ENCODE measurements around the gene PPIAL4G. TPM values are rescaled to one million over a fixed set of nuclear protein-coding genes. Genes with fewer than 3 reads are reported as not detected.
"Not testable (repeated sequence)": the region's sequence is repeated elsewhere in the genome, so short reads cannot be mapped to it uniquely, and the experiment has no call there.

The PPIAL4G gene
- total and polyA plus RNA-seq, 2 of the 13 experiments (the other 11 are each of a cell fraction or from before 2014, with no cell fraction given) = not detected

DNA sequence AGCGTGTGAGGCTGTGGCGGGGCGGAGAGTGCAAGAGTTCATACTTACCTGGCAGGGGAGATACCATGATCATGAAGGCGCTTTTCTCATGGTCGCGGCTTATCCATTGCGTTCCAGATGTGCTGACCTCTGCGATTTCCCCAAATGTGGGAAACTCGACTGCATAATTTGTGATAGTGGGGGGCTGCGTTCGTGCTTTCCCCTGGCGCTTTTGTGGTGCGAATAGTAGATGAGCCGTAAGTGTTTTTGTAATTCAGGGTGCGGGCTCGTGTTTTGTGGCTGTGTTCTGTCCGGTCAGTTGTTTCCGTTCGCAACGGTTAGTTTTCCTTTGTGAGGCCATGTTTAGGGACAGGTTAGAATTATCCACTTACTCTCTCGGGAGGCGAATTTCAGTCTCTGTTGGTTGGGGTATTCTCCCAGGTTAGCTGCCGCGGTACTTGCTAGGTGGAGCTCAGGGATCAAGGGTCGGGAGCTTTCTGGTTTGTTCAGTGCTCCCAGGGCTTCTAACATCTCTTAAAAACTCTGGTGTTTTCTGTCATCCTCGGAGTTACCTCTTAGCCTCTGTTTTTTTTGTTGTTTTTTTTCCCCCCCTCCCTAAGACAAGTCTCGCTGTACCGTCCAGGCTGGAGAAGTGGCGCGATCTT, 39.6 kb upstream of the PPIAL4G start (continued):
- TF ChIP-seq MAZ (IDR thresholded peaks at IDR 0.05; ENCODE audit: borderline replicate concordance, low read depth, low read length) (peak; percentile 30; the same call in 1 of the 2 replicates), FOXA3 (CRISPR knock-in tag; IDR thresholded peaks at IDR 0.05) (0 out of 2 replicates have a peak, but pooled peaks have one; percentile 12), SNAPC2 (CRISPR knock-in tag; IDR thresholded peaks at IDR 0.05) (peak; percentile 99), GABPB1 (CRISPR knock-in tag; IDR thresholded peaks at IDR 0.05) (0 out of 2 replicates have a peak, but pooled peaks have one; percentile 2), POLR2AphosphoS5 (IDR thresholded peaks at IDR 0.05; ENCODE audit: low read depth, low read length) (peak; percentile 90), RARA (CRISPR knock-in tag; IDR thresholded peaks at IDR 0.05) (0 out of 2 replicates have a peak, but pooled peaks have one; percentile 11), MAFF (IDR thresholded peaks at IDR 0.05; ENCODE audit: low read depth, low read length) (peak; percentile 90), ISL2 (CRISPR knock-in tag; IDR thresholded peaks at IDR 0.05) (0 out of 2 replicates have a peak, but pooled peaks have one; percentile 31), ATF7-NPFF (CRISPR knock-in tag; IDR thresholded peaks at IDR 0.05; ENCODE audit: low read depth) (peak; percentile 37; the same call in 1 of the 2 replicates), HOXA5 (CRISPR knock-in tag; IDR thresholded peaks at IDR 0.05) (0 out of 2 replicates have a peak, but pooled peaks have one; percentile 64), SAP130 (CRISPR knock-in tag; IDR thresholded peaks at IDR 0.05; ENCODE audit: low read depth) (0 out of 2 replicates have a peak, but pooled peaks have one; percentile 12), MED1 (CRISPR knock-in tag; IDR thresholded peaks at IDR 0.05) (peak; percentile 79), POLR2AphosphoS2 (IDR thresholded peaks at IDR 0.05; ENCODE audit: low read depth, low read length) (peak; percentile 90), SALL1 (CRISPR knock-in tag; IDR thresholded peaks at IDR 0.05) (peak; percentile 14; the same call in 1 of the 2 replicates), ZNF878 (CRISPR knock-in tag; IDR thresholded peaks at IDR 0.05) (0 out of 2 replicates have a peak, but pooled peaks have one; percentile 24), NONO (CRISPR knock-in tag; conservative IDR thresholded peaks at IDR 0.05) (peak; percentile 44; the same call in 1 of the 2 replicates)
- TF ChIP-seq MAZ (CRISPR knock-in tag; IDR thresholded peaks at IDR 0.05; ENCODE audit: low read depth); NONO (IDR thresholded peaks at IDR 0.05): not testable (repeated sequence)
- TF ChIP-seq, protein P1, sequence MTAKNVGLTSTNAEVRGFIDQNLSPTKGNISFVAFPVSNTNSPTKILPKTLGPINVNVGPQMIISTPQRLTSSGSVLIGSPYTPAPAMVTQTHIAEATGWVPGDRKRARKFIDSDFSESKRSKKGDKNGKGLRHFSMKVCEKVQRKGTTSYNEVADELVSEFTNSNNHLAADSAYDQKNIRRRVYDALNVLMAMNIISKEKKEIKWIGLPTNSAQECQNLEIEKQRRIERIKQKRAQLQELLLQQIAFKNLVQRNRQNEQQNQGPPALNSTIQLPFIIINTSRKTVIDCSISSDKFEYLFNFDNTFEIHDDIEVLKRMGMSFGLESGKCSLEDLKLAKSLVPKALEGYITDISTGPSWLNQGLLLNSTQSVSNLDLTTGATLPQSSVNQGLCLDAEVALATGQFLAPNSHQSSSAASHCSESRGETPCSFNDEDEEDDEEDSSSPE (CRISPR knock-in tag; IDR thresholded peaks at IDR 0.05) = 0 out of 2 replicates have a peak, but pooled peaks have one; percentile 20
- TF ChIP-seq, protein P2, sequence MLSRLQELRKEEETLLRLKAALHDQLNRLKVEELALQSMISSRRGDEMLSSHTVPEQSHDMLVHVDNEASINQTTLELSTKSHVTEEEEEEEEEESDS (CRISPR knock-in tag; IDR thresholded peaks at IDR 0.05; ENCODE audit: borderline replicate concordance) = peak; percentile 98
- TF ChIP-seq, protein P3, sequence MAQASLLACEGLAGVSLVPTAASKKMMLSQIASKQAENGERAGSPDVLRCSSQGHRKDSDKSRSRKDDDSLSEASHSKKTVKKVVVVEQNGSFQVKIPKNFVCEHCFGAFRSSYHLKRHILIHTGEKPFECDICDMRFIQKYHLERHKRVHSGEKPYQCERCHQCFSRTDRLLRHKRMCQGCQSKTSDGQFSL (CRISPR knock-in tag; IDR thresholded peaks at IDR 0.05) = peak; percentile 63; the same call in 1 of the 2 replicates
- TF ChIP-seq, protein P4, sequence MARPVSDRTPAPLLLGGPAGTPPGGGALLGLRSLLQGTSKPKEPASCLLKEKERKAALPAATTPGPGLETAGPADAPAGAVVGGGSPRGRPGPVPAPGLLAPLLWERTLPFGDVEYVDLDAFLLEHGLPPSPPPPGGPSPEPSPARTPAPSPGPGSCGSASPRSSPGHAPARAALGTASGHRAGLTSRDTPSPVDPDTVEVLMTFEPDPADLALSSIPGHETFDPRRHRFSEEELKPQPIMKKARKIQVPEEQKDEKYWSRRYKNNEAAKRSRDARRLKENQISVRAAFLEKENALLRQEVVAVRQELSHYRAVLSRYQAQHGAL (CRISPR knock-in tag; IDR thresholded peaks at IDR 0.05; ENCODE audit: not compliant biosample characterization) = peak; percentile 35
- TF ChIP-seq, protein P5, sequence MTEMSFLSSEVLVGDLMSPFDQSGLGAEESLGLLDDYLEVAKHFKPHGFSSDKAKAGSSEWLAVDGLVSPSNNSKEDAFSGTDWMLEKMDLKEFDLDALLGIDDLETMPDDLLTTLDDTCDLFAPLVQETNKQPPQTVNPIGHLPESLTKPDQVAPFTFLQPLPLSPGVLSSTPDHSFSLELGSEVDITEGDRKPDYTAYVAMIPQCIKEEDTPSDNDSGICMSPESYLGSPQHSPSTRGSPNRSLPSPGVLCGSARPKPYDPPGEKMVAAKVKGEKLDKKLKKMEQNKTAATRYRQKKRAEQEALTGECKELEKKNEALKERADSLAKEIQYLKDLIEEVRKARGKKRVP (CRISPR knock-in tag; IDR thresholded peaks at IDR 0.05) = peak; percentile 21 to 76; a peak in 2 of 4 replicates
- TF ChIP-seq, protein P6, sequence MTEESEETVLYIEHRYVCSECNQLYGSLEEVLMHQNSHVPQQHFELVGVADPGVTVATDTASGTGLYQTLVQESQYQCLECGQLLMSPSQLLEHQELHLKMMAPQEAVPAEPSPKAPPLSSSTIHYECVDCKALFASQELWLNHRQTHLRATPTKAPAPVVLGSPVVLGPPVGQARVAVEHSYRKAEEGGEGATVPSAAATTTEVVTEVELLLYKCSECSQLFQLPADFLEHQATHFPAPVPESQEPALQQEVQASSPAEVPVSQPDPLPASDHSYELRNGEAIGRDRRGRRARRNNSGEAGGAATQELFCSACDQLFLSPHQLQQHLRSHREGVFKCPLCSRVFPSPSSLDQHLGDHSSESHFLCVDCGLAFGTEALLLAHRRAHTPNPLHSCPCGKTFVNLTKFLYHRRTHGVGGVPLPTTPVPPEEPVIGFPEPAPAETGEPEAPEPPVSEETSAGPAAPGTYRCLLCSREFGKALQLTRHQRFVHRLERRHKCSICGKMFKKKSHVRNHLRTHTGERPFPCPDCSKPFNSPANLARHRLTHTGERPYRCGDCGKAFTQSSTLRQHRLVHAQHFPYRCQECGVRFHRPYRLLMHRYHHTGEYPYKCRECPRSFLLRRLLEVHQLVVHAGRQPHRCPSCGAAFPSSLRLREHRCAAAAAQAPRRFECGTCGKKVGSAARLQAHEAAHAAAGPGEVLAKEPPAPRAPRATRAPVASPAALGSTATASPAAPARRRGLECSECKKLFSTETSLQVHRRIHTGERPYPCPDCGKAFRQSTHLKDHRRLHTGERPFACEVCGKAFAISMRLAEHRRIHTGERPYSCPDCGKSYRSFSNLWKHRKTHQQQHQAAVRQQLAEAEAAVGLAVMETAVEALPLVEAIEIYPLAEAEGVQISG (CRISPR knock-in tag; IDR thresholded peaks at IDR 0.05) = peak; percentile 46; the same call in 1 of the 2 replicates
